Astrocyte (in vitro differentiated cells and primary cell): ENCODE data around the gene PEPD.

Source experiments
- CTCF ChIP-seq: IDR thresholded peaks from 2 replicates; pipeline ENCODE4 v1.5.1; 2011; ENCODE audit warnings: low read depth, mild to moderate bottlenecking, inconsistent platforms, low read length, moderate library complexity; ENCODE audit not compliant: insufficient read depth
- EZH2 ChIP-seq: IDR thresholded peaks from 2 replicates; pipeline ENCODE4 v1.6.1; 2012; ENCODE audit warnings: mild to moderate bottlenecking, low read length, inconsistent platforms; ENCODE audit not compliant: insufficient read depth

- TF ChIP-seq CTCF (no peak), EZH2 (no peak)
These were observed 112.8 kb downstream of the PEPD start for GRCh38 chr19:33408538-33409434.
